PC-9 (cell line): Measurements from ENCODE around the gene JPH2. TPM values are rescaled to one million over a fixed set of nuclear protein-coding genes. Genes with fewer than 3 reads are reported as not detected.

ENCODE experiments used
- BruUV-seq: library from RNA; stranded (reverse); fragments of 400-500 nt; replicated peaks from 2 replicates; lab custom pipeline; 2021; lab: Mats Ljungman, UMichigan
- CTCF ChIA-PET: fragments of 300-600 bp; sonication (Branson Sonifier 250); formaldehyde crosslinking; loops from one replicate; lab custom pipeline; 2022; ENCODE audit warnings: antibody characterized with exemption; lab: Charles Lee
- POLR2A ChIA-PET: fragments of 300-600 bp; sonication (Branson Sonifier 250); formaldehyde crosslinking; loops from one replicate; lab custom pipeline; 2022; ENCODE audit warnings: antibody characterized with exemption; ENCODE audit not compliant: unreplicated experiment; lab: Charles Lee
- DNase-seq, 2 experiments: peaks; one replicate each; pipeline versions ENCODE4 v3.0.0 to v3.0.0-alpha.2; 2015 to 2022; ENCODE audit warnings: mixed read lengths in 1 of 2
- H2AFZ ChIP-seq: fragments of 200-600 bp; sonication (generic); 2 replicates; pipeline ENCODE4 v1.8.1; 2017; ENCODE audit warnings: antibody characterized with exemption
- H3F3A ChIP-seq: fragments of 200-600 bp; sonication (generic); 2 replicates; pipeline ENCODE4 v1.8.1; 2017; ENCODE audit warnings: antibody characterized with exemption, mild to moderate bottlenecking, low read depth; ENCODE audit not compliant: insufficient read depth
- H3K27ac ChIP-seq: fragments of 200-600 bp; sonication (generic); 2 replicates; pipeline ENCODE4 v1.6.1; 2016; ENCODE audit warnings: mixed run types
- H3K27me3 ChIP-seq: fragments of 200-600 bp; sonication (generic); 2 replicates; pipeline ENCODE4 v1.6.1; 2016; ENCODE audit warnings: low read depth, mixed run types; ENCODE audit not compliant: insufficient read depth
- H3K36me3 ChIP-seq: fragments of 200-600 bp; sonication (generic); 2 replicates; pipeline ENCODE4 v1.6.1; 2016; ENCODE audit warnings: low read depth, mixed run types
- H3K4me1 ChIP-seq: fragments of 200-600 bp; sonication (generic); replicated peaks from 2 replicates; pipeline ENCODE4 v1.6.1; 2016; ENCODE audit warnings: mixed run types; ENCODE audit not compliant: insufficient read depth
- H3K4me2 ChIP-seq: fragments of 200-600 bp; sonication (generic); 2 replicates; pipeline ENCODE4 v1.6.1; 2017; ENCODE audit warnings: mixed run types
- H3K4me3 ChIP-seq: fragments of 200-600 bp; sonication (generic); 2 replicates; pipeline ENCODE4 v1.6.1; 2016; ENCODE audit warnings: mixed run types
- H3K79me2 ChIP-seq: fragments of 200-600 bp; sonication (generic); 2 replicates; pipeline ENCODE4 v1.6.1; 2017; ENCODE audit warnings: low read depth, mixed run types
- H3K9me2 ChIP-seq: fragments of 200-600 bp; sonication (generic); 2 replicates; pipeline ENCODE4 v1.8.1; 2017; ENCODE audit warnings: mild to moderate bottlenecking; ENCODE audit not compliant: insufficient read depth
- H3K9me3 ChIP-seq: fragments of 200-600 bp; sonication (generic); 2 replicates; pipeline ENCODE4 v1.8.1; 2016; ENCODE audit warnings: low read depth; ENCODE audit not compliant: insufficient read depth
- H4K20me1 ChIP-seq: fragments of 200-600 bp; sonication (generic); 2 replicates; pipeline ENCODE4 v1.8.1; 2017; ENCODE audit not compliant: insufficient read depth
- CTCF ChIP-seq: fragments of 200-600 bp; sonication (generic); conservative IDR thresholded peaks from 2 replicates; pipeline ENCODE4 v1.6.1; 2017; ENCODE audit warnings: mixed run types, antibody characterized with exemption, mild to moderate bottlenecking, moderate library complexity
- EZH2 ChIP-seq: fragments of 200-600 bp; sonication (generic); IDR thresholded peaks from 2 replicates; pipeline ENCODE4 v1.8.0; 2017; ENCODE audit warnings: antibody characterized with exemption, low read depth
- intact Hi-C: fragments of 100-400 bp; cut with micrococcal nuclease; formaldehyde crosslinking; loops from one replicate; pipeline ENCODE4 v1.10.0; 2022; ENCODE audit not compliant: unreplicated experiment
- total RNA-seq: library from RNA; stranded (reverse); gene quantifications from 2 replicates; pipeline ENCODE4 v1.2.3, GENCODE V29; 2021

JPH2 gene
- total RNA-seq, 1 experiment from 2014 or later: 41.1 TPM

DNA sequence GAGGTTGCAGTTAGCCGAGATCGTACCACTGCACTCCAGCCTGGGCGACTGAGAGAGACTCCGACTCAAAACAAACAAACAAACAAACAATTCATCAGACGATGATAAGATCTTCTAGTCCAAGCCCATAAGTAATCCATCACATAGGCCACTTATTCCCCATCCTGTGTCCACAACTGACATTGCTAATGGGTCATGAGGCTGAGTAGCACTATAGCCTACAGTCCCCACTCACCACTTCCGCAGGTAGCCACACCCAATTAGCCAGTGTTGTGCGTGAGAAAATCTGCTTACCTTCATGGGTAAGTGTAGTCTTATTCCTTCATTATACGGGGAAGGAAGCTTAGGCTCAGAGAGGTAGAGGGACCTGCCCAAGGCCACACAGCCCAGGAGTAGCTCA is 13.1 kb downstream of the JPH2 start:
- Histone ChIP-seq H3K9me2 (no peaks in the 10 kb centered on the region), H3K4me2 (peak overlapping the region; percentile 72), H3K27ac (peak overlapping the region; percentile 99), H3F3A (peaks cover 78% of the 10 kb centered on the region), H3K79me2 (peaks cover 81% of the 10 kb centered on the region), H4K20me1 (no peaks in the 10 kb centered on the region), H3K36me3 (no peaks in the 10 kb centered on the region), H3K4me1 (peaks cover 95% of the 10 kb centered on the region), H3K4me3 (peak overlapping the region; percentile 8; the same call in 1 of the 2 replicates), H2AFZ (no peak overlapping the region), H3K27me3 (no peaks in the 10 kb centered on the region), H3K9me3 (no peaks in the 10 kb centered on the region)
- TF ChIP-seq CTCF (no peak), EZH2 (no peak)
- intact Hi-C loops: no loop called here
- BruUV-seq: no TSS peak
- POLR2A ChIA-PET: interaction anchor here (0.5 to 0.6 kb wide), 4 partner anchors 13 to 35 kb away, joined by 3 to 9 read pairs (median 5); partner anchors contain the start of gene JPH2
- CTCF ChIA-PET: no interaction called here
- DNase-seq: peak in 1 of 2 experiments; percentile 92

- H3K9me3 ChIP-seq: no peaks in the 10 kb centered on the region
- POLR2A ChIA-PET: interaction anchor here (0.5 to 0.6 kb wide), 4 partner anchors 14 to 1063 kb away, joined by 3 to 9 read pairs (median 3); partner anchors contain the start of gene JPH2
- CTCF ChIA-PET: no interaction called here
- H3K9me2 ChIP-seq: no peaks in the 10 kb centered on the region
- H3K4me3 ChIP-seq: peak overlapping the region; percentile 8; the same call in 1 of the 2 replicates
- no TSS peak for BruUV-seq
- H3F3A ChIP-seq: peaks cover 78% of the 10 kb centered on the region
- peaks cover 95% of the 10 kb centered on the region for H3K4me1 ChIP-seq
- no peaks in the 10 kb centered on the region for H3K36me3 ChIP-seq
- TF ChIP-seq EZH2: no peak
- no peak for TF ChIP-seq CTCF
- H3K4me2 ChIP-seq: peak overlapping the region; percentile 72
- H3K27me3 ChIP-seq: no peaks in the 10 kb centered on the region
- H4K20me1 ChIP-seq: no peaks in the 10 kb centered on the region
- DNase-seq: peak; percentile 40 to 88
- intact Hi-C loops: no loop called here
- peak overlapping the region; percentile 99 for H3K27ac ChIP-seq
- H2AFZ ChIP-seq: no peak overlapping the region; the same call in 1 of the 2 replicates
- H3K79me2 ChIP-seq: peaks cover 78% of the 10 kb centered on the region
These were observed 13.9 kb downstream of the JPH2 start for GRCh38 chr20:44173116-44173515.

- Histone ChIP-seq H3F3A (peaks cover 78% of the 10 kb centered on the region), H3K9me3 (no peaks in the 10 kb centered on the region), H3K27ac (peak overlapping the region; percentile 99), H3K4me3 (no peak overlapping the region; the same call in 1 of the 2 replicates), H3K4me1 (peaks cover 95% of the 10 kb centered on the region), H3K79me2 (peaks cover 75% of the 10 kb centered on the region), H4K20me1 (no peaks in the 10 kb centered on the region), H3K9me2 (no peaks in the 10 kb centered on the region), H2AFZ (no peak overlapping the region), H3K27me3 (no peaks in the 10 kb centered on the region), H3K4me2 (peak overlapping the region; percentile 72), H3K36me3 (no peaks in the 10 kb centered on the region)
- ChIA-PET CTCF (interaction anchor here (0.6 kb wide), 1 partner anchor 19 kb away, joined by 3 read pairs; no protein-coding TSS in a partner anchor), POLR2A (interaction anchor here (0.6 kb wide), 2 partner anchors 86 to 1063 kb away, joined by 3 read pairs; no protein-coding TSS in a partner anchor)
- no peak for DNase-seq
- no peak for TF ChIP-seq EZH2
- no peak for TF ChIP-seq CTCF
- intact Hi-C loops: no loop called here
- no TSS peak for BruUV-seq
These were observed 14.4 kb downstream of the JPH2 start for GRCh38 chr20:44172572-44172950.
